Activated T-cell treated with anti-CD3 and anti-CD28 coated beads, Interleukin-2, amount 50 U/mL, for 4 hours (primary cell): Measurements from ENCODE around the gene ENTPD2. TPM values are rescaled to one million over a fixed set of nuclear protein-coding genes. Genes with fewer than 3 reads are reported as not detected.

Experiments used
- ATAC-seq, 2 donors: fragments of 200-7000 bp; cut with Tn5 transposase; one replicate each; pipeline ENCODE4 v1.10.0; 2021
- DNase-seq: peaks from one replicate; pipeline ENCODE4 v3.0.0-alpha.2; 2020
- H3K27me3 Mint-ChIP-seq: one replicate; pipeline ENCODE4 v1.8.0; 2021; ENCODE audit warnings: low read depth, mixed read lengths
- H3K36me3 Mint-ChIP-seq: one replicate; pipeline ENCODE4 v1.8.0; 2022; ENCODE audit warnings: mixed read lengths; ENCODE audit not compliant: insufficient read depth
- H3K4me1 Mint-ChIP-seq: one replicate; pipeline ENCODE4 v1.8.0; 2021; ENCODE audit warnings: low read depth, mixed read lengths
- H3K4me3 Mint-ChIP-seq: one replicate; pipeline ENCODE4 v1.8.0; 2021; ENCODE audit warnings: mild to moderate bottlenecking, moderate library complexity, mixed read lengths
- H3K9me3 Mint-ChIP-seq: one replicate; pipeline ENCODE4 v1.8.0; 2021; ENCODE audit warnings: mixed read lengths
- total RNA-seq, 3 donors: library from RNA; stranded (reverse); gene quantifications; one replicate each; pipeline ENCODE4 v1.2.1, GENCODE V29; 2021

Gene ENTPD2
- total RNA-seq, 3 donors from 2014 or later: 0.34 TPM; not detected in 2

DNA sequence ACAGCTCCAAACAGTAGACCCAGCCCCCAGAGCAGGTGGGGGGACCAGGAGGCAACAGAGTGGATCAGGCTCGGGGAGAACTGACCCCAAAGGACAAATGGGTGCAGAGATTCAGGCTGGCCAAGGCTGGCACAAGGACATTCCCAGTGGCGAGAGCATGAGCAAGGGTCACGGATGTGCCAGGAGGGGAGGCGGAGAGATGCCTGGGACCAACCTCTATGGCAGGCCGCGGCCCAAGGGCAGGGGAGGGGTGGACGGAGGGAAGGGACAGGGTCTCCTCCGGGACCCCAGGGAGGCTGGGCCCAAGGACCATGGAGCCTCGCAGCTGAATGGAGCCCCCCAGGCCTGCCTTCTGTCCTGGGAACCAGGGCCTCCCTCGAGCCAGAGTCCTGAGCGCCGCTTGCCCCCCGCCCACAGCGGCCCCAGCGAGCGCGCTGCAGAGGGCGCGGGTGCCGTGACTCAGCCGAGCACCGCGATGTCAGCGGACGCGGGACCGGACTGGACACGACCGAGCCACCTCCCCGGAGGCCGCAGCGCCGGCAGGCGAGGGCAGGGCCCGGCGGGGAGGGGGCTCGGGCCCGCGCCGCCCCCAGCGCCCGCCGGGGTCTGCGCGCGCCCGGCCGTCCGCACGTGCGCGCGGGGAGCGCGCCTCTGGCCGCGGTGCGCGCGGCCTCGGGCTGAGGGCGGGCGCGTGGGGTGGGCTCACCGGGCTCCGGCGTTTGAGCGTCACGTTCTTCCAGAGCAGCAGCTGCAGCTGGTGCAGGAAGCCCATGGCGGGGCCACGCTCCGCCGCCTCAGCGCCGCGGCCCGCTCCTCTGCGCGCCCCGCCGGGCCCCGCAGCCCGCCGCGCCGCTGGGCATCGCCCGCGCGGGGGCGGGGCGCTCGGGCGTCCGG, 26.2 kb downstream of the ENTPD2 start, which contains the start of gene ABCA2:
TSS of gene ABCA2 (minus strand) at position 869 of the 894 bp plus-strand sequence. CDS start at position 772, 97 bp downstream.
- H3K36me3 Mint-ChIP-seq: no peaks in the 10 kb centered on the region
- DNase-seq: no peak
- H3K4me1 Mint-ChIP-seq: peaks cover 38% of the 10 kb centered on the region
- no peaks in the 10 kb centered on the region for H3K27me3 Mint-ChIP-seq
- no peaks in the 10 kb centered on the region for H3K9me3 Mint-ChIP-seq
- H3K4me3 Mint-ChIP-seq: peak within 1 kb of the TSS; percentile 78
- ATAC-seq: no peak

- Mint-ChIP-seq H3K27me3 (no peaks in the 10 kb centered on the region), H3K4me3 (peak overlapping the region; percentile 78), H3K4me1 (peaks cover 34% of the 10 kb centered on the region), H3K36me3 (no peaks in the 10 kb centered on the region), H3K9me3 (no peaks in the 10 kb centered on the region)
- ATAC-seq (no peak), DNase-seq (no peak)
These were observed 27.0 kb downstream of the ENTPD2 start for GRCh38 chr9:137026828-137027227.

DNA sequence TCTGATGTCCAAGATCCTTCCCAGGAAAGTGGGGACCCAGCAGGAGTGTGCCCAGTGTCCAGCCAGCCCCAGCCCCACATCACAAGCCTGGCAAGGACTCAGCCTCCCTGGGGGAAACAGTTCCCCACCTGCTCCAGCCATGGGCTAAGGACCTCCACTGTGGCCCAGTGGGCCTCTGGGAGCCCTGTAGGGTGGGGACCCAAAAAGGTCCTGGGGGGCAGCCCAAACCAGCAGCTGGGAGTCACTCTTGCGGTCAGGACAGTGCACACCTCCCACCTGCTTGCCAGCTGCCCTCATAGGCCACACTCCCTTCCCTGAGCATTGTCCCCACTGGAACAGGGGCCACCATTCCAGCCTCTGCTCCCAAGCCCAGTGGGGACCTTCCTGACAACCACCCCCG, 27.5 kb downstream of the ENTPD2 start:
- peak overlapping the region; percentile 78 for H3K4me3 Mint-ChIP-seq
- H3K9me3 Mint-ChIP-seq: no peaks in the 10 kb centered on the region
- H3K4me1 Mint-ChIP-seq: peaks cover 32% of the 10 kb centered on the region
- ATAC-seq (no peak), DNase-seq (no peak)
- H3K27me3 Mint-ChIP-seq: no peaks in the 10 kb centered on the region
- no peaks in the 10 kb centered on the region for H3K36me3 Mint-ChIP-seq

DNA sequence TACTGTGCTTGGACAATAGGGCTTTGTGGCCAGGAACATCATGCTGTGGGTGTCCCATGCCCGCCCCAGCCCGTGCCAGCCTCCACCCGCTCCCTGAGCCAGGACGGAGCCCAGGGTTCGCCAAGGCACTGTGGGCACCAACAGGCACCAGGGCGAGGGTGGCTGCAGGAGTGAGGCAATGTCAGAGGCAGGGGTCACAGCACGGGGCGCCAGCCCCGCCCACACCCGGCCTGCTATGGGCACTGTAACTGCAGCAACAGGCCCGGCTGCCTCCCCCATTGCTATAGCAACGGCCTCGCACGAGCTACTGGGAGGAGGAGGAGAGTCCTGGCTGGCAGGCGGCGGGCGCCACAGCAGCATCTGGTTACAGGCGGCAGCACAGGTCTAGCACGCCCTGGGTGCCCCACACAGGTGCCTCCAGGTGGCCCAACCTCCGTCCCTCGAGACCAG, 28.3 kb downstream of the ENTPD2 start:
- Mint-ChIP-seq H3K4me3 (no peak overlapping the region), H3K36me3 (no peaks in the 10 kb centered on the region), H3K4me1 (peaks cover 26% of the 10 kb centered on the region), H3K9me3 (no peaks in the 10 kb centered on the region), H3K27me3 (no peaks in the 10 kb centered on the region)
- ATAC-seq: no peak
- no peak for DNase-seq

DNA sequence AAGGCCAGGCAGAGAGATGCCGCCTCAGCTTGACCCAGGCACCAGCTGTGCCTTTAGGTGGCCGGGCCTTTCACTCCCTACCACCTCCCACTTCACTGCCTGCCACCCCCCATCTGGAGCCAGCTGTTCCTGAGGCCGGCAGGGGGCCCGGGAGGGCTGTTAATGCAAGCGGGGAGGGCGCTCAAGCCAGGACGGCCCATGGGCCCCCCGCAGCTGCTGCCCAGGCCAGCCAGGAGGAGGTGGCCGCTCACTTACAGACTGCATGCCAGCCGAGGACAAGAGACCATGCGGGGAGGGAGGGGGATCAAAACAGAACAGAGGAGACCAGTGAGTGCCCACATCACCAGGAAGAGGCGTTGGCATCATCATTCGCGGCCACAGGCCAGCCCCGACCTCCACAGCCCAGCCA, 30.3 kb downstream of the ENTPD2 start:
- ATAC-seq (no peak), DNase-seq (no peak)
- H3K9me3 Mint-ChIP-seq: no peaks in the 10 kb centered on the region
- no peak overlapping the region for H3K4me3 Mint-ChIP-seq
- no peaks in the 10 kb centered on the region for H3K27me3 Mint-ChIP-seq
- H3K36me3 Mint-ChIP-seq: no peaks in the 10 kb centered on the region
- peaks cover 10% of the 10 kb centered on the region for H3K4me1 Mint-ChIP-seq

GRCh38 chr9:137023157-137023556, 30.7 kb downstream of the ENTPD2 start:
- Mint-ChIP-seq H3K9me3 (no peaks in the 10 kb centered on the region), H3K4me3 (no peak overlapping the region), H3K27me3 (no peaks in the 10 kb centered on the region), H3K36me3 (no peaks in the 10 kb centered on the region), H3K4me1 (peaks cover 10% of the 10 kb centered on the region)
- ATAC-seq (no peak), DNase-seq (no peak)

DNA sequence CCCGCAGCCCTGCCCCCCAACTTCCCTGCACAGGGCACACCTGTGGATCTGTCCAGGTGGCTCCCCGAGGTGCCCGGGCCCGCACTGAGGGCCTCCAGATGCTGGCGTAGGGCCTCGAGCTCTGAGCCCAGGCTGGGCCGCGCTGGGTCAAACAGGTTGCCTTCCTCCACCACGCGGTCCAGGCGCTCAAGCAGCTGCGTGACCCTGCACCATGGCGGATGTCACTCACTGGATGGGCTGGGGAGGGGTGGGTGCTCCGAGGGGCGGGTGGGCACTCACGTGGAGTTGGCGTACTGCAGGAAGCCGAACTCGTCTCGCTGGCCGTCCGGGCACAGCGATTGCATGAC, 31.2 kb downstream of the ENTPD2 start:
- H3K9me3 Mint-ChIP-seq: no peaks in the 10 kb centered on the region
- ATAC-seq: no peak
- no peaks in the 10 kb centered on the region for H3K36me3 Mint-ChIP-seq
- DNase-seq: no peak
- H3K4me1 Mint-ChIP-seq: peaks cover 10% of the 10 kb centered on the region
- no peaks in the 10 kb centered on the region for H3K27me3 Mint-ChIP-seq
- no peak overlapping the region for H3K4me3 Mint-ChIP-seq

DNA sequence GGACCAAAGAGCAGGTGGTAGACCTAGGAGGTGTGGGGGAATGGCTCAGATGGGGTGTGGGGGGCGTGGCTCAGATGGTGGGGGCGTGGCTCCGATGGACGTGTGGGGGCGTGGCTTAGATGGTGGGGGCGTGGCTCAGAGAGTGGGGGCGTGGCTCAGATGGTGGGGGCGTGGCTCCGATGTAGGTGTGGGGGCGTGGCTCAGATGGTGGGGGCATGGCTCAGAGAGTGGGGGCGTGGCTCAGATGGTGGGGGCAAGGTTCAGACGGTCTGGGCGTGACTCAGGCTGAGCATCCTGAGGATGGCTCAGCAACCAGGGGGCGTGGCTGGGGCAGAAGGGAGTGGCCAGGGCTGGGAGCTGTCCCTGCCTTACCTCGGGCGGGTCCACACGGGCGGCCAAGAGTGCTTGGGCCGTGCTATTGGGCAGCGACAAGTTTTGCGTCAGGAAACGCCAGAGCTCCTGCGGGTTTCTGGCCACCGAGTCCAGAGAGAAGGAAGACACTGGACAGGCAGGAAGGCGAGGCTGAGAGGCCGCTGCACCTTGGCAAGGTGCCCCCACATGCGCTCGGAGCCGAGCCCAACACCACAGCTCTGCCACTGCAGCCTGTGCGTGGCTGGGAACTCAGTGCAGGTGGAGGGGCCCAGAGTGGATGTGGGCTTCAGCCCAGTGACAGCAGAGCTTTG, 31.7 kb downstream of the ENTPD2 start:
- no peaks in the 10 kb centered on the region for H3K9me3 Mint-ChIP-seq
- ATAC-seq: peak; percentile 87 to 92
- peaks cover 8% of the 10 kb centered on the region for H3K4me1 Mint-ChIP-seq
- no peak overlapping the region for H3K4me3 Mint-ChIP-seq
- no peaks in the 10 kb centered on the region for H3K27me3 Mint-ChIP-seq
- H3K36me3 Mint-ChIP-seq: no peaks in the 10 kb centered on the region
- peak; percentile 70 for DNase-seq

DNA sequence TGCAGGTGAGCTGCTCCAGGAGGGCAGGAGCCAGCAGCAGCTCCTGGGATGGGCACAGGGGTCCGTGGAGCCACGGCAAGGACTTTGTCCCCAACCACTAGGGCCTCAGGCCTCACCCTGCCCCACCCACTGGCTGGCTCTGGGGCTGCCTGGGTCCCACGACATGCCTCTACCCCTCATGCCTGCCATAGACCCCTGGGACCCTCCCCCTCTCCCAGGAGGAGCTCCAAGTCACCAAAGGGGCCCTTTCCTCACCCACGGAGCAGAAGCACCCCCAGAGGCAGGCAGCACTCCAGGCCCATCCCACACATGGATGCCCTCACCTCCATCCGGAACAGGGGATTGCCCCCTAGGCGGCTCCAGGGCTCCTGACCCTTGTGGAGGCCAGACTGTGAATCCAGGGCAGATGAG, 32.3 kb downstream of the ENTPD2 start:
- Mint-ChIP-seq H3K4me3 (no peak overlapping the region), H3K9me3 (no peaks in the 10 kb centered on the region), H3K36me3 (no peaks in the 10 kb centered on the region), H3K27me3 (no peaks in the 10 kb centered on the region), H3K4me1 (peaks cover 3% of the 10 kb centered on the region)
- ATAC-seq: no peak
- DNase-seq: no peak

DNA sequence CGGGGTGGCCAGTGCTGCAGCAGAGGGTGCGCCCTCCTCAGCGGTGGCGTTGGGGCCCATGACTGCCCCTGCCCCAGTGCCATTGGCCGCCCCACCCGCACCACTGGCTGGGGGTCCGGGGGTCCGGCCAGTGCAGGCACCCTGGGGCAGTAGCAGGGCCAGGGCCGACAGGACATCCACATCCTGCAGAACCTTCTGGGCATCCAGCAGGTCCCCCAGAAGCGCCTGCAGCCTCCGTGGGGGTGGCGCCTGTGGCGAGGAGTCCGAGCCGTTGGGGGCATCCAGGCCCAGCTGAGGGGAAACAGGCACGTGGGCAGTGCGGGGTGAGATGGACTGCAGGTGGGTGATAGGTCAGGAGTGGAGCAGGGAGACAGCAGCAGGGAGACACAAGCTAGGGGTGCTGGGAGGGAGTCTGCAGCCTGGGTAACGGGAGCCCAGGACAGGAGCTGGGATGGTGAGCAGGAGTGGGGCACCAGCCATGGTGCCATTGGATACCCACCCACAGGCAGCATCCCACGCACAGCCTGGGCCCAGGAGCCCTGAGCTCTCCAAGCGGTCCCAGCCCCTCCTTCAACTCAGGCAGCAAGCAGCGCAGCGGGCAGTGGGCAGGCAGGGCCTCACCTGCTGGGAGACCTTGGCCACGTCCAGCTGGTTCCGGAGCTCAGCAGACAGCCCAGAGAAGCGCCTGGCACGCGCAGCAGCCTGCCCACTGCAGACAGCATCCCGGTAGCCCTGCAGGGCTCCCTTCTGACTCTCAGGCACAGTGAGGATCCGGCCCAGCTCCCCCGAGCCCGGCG, 32.9 kb downstream of the ENTPD2 start:
- Mint-ChIP-seq H3K9me3 (no peaks in the 10 kb centered on the region), H3K4me1 (peaks cover 2% of the 10 kb centered on the region), H3K4me3 (no peak overlapping the region), H3K36me3 (no peaks in the 10 kb centered on the region), H3K27me3 (no peaks in the 10 kb centered on the region)
- DNase-seq: no peak
- ATAC-seq: no peak

DNA sequence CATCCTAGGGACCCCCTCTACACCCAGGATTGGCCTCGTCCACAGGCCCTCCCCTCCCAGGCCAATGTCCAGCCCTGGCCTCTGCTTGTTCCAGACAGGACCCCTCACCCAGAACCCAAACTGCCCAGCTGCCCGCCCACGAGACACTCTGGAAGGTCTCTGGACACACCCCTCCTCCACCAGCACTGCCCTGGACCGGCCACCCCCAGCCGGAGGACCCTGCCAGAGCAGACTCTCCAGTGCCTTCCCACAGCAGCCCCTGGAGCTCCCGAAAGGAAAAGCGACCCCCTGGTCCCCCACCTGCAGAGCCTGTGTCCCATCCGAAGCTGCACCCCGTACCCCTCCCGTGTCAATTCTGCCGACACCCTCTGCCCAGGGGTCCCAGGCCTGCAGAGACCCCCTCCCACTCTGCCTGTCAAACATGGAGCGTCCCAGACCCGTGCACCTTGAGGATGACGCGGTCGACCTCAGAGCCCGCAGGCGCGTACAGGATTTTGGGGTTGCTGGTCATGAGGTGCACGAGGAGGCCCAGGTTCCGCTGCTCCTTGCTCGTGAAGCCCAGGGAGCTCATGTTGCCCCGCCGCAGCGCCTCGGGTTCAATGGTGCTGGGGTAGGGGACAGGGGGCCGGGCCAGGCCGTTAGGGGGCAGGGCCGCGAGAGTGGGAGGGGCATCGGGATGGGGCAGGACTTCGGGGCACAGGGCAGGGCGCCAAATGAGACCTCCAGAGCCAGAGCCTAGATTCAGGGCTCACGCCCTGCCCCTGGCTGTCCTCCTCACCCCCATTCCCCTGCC, 33.8 kb downstream of the ENTPD2 start:
- DNase-seq (no peak), ATAC-seq (no peak)
- Mint-ChIP-seq H3K27me3 (no peaks in the 10 kb centered on the region), H3K4me1 (peaks cover 2% of the 10 kb centered on the region), H3K36me3 (no peaks in the 10 kb centered on the region), H3K4me3 (no peak overlapping the region), H3K9me3 (no peaks in the 10 kb centered on the region)

DNA sequence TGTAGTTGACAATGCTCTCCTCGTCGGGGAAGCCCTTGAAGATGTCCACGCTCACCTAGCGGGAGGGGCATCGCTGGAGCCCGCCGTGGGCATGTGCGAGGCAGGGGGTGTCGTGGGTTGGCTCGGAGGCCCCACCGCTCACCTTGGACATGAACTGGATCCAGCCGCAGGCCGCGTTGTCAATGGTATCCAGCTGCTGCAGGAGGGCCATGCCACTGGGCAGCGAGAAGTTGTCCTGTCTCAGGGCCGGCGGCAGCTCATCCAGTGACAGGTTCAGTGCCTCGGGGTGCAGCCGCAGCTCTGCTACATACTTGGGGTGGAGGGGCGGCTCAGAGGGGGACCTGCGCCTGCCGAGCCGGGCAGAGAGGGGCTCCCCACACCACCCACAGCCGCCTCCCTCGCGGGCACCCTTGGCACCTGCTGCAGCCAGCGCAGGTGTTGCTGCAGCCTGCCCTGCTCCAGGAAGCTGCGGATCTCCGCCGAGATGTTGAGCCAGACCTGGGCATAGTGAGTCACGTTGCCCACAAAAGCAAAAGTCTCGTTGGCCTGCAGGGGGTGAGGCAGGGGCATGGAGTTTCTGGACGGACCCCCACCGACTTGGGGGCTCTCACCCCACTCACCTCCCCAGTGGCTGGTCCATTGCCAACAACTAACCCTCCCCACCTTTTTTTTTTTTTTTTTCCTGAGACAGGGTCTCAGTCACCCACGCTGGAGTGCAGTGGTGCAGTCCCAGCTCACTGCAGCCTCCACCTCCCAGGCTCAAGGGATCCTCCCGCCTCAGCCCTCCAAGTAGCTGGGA, 34.9 kb downstream of the ENTPD2 start:
- Mint-ChIP-seq H3K36me3 (no peaks in the 10 kb centered on the region), H3K4me1 (peaks cover 2% of the 10 kb centered on the region), H3K4me3 (no peak overlapping the region), H3K9me3 (no peaks in the 10 kb centered on the region), H3K27me3 (no peaks in the 10 kb centered on the region)
- DNase-seq: no peak
- ATAC-seq: no peak

DNA sequence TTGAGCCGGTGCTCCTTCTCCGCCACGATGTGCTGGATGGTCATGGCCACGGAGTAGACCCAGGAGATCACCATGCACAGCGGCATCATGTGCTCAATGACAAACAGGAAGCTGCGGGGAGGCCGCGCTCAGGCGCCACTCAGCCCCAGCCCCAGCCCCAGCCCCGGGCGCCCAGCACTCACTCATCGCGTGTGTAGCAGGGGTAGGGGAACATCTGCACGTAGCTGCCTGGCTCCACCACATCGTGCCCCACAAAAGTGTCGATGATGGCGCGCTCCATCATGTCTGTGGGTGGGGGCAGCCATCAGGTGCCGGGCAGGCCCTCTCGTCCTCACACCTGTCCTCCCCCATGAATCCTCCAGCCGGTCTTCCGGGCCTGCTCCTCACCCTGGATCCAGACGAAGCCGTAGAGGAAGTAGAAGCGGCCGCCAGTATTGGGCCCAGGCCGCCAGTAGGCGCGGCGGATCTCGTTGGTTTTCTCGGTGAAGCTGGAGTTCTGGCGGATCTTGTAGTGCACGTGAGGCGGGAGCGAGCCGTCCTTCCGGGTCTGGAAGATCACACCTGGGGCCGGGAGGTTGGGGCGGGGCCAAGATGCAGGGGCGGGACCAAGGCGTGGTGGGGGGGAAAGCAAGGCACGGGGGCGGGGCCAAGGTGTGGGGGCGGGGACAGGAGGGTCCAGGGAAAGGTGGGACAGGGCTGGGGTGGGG, 35.9 kb downstream of the ENTPD2 start:
- DNase-seq (no peak), ATAC-seq (no peak)
- Mint-ChIP-seq H3K4me1 (peaks cover 2% of the 10 kb centered on the region), H3K9me3 (no peaks in the 10 kb centered on the region), H3K4me3 (no peak overlapping the region), H3K36me3 (no peaks in the 10 kb centered on the region), H3K27me3 (no peaks in the 10 kb centered on the region)
